Transverse colon (tissue), 4 donors: ENCODE data around the gene FOXA1. TPM values are rescaled to one million over a fixed set of nuclear protein-coding genes. Genes with fewer than 3 reads are reported as not detected.

Source experiments
- DNase-seq: peaks from one replicate; pipeline ENCODE4 v3.0.0-alpha.2; 2019
- H3K27ac ChIP-seq, 4 donors: fragments of 200-600 bp; sonication (generic); 2 replicates each; pipeline ENCODE4 v1.5.1; 2016 to 2018; ENCODE audit warnings: inconsistent platforms in 4 of 4
- H3K27me3 ChIP-seq: fragments of 200-600 bp; sonication (generic); 2 replicates; pipeline ENCODE4 v1.5.1; 2017; ENCODE audit warnings: inconsistent platforms
- H3K36me3 ChIP-seq, 4 donors: fragments of 200-600 bp; sonication (generic); 2 replicates each; pipeline ENCODE4 v1.5.1; 2017 to 2019; ENCODE audit warnings: inconsistent platforms in 4 of 4
- H3K4me1 ChIP-seq, 4 donors: fragments of 200-600 bp; sonication (generic); 2 replicates each; pipeline ENCODE4 v1.5.1; 2017 to 2020; ENCODE audit warnings: inconsistent platforms in 4 of 4
- H3K4me3 ChIP-seq, 4 donors: fragments of 200-600 bp; sonication (generic); 1 replicate in 1 of 4; 2 replicates in 3 of 4; pipeline versions ENCODE4 v1.5.1 to v1.6.1; 2017 to 2019; ENCODE audit warnings: inconsistent platforms in 4 of 4
- H3K9me3 ChIP-seq, 2 donors: fragments of 200-600 bp; sonication (generic); 2 replicates each; pipeline ENCODE4 v1.5.1; 2017 to 2019; ENCODE audit warnings: inconsistent platforms in 2 of 2
- CTCF ChIP-seq, 5 experiments: fragments of 200-600 bp in 3 of 5; fragments of 450-650 bp in 2 of 5; sonication (generic) in 3 of 5; IDR thresholded peaks; 1 replicate in 2 of 5; 2 replicates in 3 of 5; pipeline ENCODE4 v1.5.1; 2016 to 2017; ENCODE audit warnings: antibody characterized with exemption in 5 of 5, inconsistent platforms in 3 of 5, mild to moderate bottlenecking in 2 of 5, moderate library complexity in 1 of 5
- EP300 ChIP-seq: sonication (generic); formaldehyde crosslinking; IDR thresholded peaks from one replicate; pipeline ENCODE4 v1.6.1; 2017; ENCODE audit warnings: antibody characterized with exemption, low read depth
- POLR2A ChIP-seq: fragments of 450-650 bp; IDR thresholded peaks from one replicate; pipeline ENCODE4 v1.6.1; 2016; ENCODE audit warnings: antibody characterized with exemption, mild to moderate bottlenecking, moderate library complexity
- POLR2AphosphoS5 ChIP-seq, 3 donors: sonication (generic); formaldehyde crosslinking; IDR thresholded peaks; one replicate each; pipeline ENCODE4 v1.6.1; 2016; ENCODE audit warnings: antibody characterized with exemption in 3 of 3
- WGBS, 2 donors: methylation state at CpG; one replicate each; pipeline ENCODE4 v1.1.5; 2018; ENCODE audit warnings: low coverage in 1 of 2; 5-methylcytosine and 5-hydroxymethylcytosine counted together
- in situ Hi-C, 4 donors: fragments of 200-750 bp; cut with MboI; loops; one replicate each; pipeline versions ENCODE4 v1.15.0 to v1.15.1; 2017; ENCODE audit warnings: low sequenced_read_pairs in 3 of 4, low pct_ligation_motif_present in 1 of 4, low pct_unique_long_range_greater_than_20kb in 1 of 4
- intact Hi-C: fragments of 100-400 bp; cut with DNase I; formaldehyde crosslinking; loops from one replicate; pipeline ENCODE4 v1.15.1; 2023; ENCODE audit warnings: low total_unique reads
- total RNA-seq, 4 donors: library from RNA; depleted of rRNA; stranded (reverse); fragments of >200 nt; gene quantifications; one replicate each; pipeline ENCODE4 v1.1.0, GENCODE V29; 2016

Gene FOXA1
- total RNA-seq, 4 donors from 2014 or later = 53.2 to 157 (median 71.4) TPM

GRCh38 chr14:37638599-37638998 is 43.5 kb upstream of the FOXA1 start:
- Histone ChIP-seq H3K4me3 (no peak overlapping the region), H3K4me1 (no peaks in the 10 kb centered on the region), H3K27me3 (no peaks in the 10 kb centered on the region), H3K36me3 (no peaks in the 10 kb centered on the region), H3K27ac (no peak overlapping the region), H3K9me3 (no peaks in the 10 kb centered on the region)
- in situ Hi-C loops (no loop called here), intact Hi-C loops (no loop called here)
- TF ChIP-seq EP300 (no peak), CTCF (IDR thresholded peaks at IDR 0.05) (no peak), POLR2AphosphoS5 (IDR thresholded peaks at IDR 0.05) (no peak), POLR2A (no peak)
- 86 to 94% methylated on average over 2 of the region's 2 CpGs for WGBS, 2 donors
- no peak for DNase-seq

DNA sequence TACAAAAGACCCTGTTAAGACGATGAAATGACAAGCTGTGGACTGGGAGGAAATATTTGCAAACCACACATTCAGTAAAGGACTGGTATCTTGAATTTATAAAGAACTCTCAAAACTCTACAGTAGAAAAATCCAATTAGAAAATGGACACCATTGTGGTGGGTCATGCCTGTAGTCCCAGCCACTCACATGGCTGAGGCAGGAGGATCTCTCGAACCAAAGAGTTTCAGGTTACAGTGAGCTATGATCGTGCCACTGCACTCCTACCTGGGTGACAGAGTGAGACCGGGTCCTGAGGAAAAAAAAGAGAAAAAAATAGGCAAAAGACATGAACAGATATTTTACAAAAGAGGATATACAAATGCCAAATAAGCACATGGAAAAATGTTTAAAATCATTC is 42.3 kb upstream of the FOXA1 start:
- Histone ChIP-seq H3K27me3 (no peaks in the 10 kb centered on the region), H3K27ac (no peak overlapping the region), H3K36me3 (no peaks in the 10 kb centered on the region), H3K9me3 (no peaks in the 10 kb centered on the region), H3K4me3 (no peak overlapping the region), H3K4me1 (no peaks in the 10 kb centered on the region)
- DNase-seq = no peak
- intact Hi-C loops (no loop called here), in situ Hi-C loops (no loop called here)
- TF ChIP-seq EP300 (no peak), POLR2AphosphoS5 (IDR thresholded peaks at IDR 0.05) (no peak), CTCF (IDR thresholded peaks at IDR 0.05) (no peak), POLR2A (no peak)
- WGBS, 2 donors = 73 to 75% methylated on average over 3 to 4 of the region's 4 CpGs

DNA sequence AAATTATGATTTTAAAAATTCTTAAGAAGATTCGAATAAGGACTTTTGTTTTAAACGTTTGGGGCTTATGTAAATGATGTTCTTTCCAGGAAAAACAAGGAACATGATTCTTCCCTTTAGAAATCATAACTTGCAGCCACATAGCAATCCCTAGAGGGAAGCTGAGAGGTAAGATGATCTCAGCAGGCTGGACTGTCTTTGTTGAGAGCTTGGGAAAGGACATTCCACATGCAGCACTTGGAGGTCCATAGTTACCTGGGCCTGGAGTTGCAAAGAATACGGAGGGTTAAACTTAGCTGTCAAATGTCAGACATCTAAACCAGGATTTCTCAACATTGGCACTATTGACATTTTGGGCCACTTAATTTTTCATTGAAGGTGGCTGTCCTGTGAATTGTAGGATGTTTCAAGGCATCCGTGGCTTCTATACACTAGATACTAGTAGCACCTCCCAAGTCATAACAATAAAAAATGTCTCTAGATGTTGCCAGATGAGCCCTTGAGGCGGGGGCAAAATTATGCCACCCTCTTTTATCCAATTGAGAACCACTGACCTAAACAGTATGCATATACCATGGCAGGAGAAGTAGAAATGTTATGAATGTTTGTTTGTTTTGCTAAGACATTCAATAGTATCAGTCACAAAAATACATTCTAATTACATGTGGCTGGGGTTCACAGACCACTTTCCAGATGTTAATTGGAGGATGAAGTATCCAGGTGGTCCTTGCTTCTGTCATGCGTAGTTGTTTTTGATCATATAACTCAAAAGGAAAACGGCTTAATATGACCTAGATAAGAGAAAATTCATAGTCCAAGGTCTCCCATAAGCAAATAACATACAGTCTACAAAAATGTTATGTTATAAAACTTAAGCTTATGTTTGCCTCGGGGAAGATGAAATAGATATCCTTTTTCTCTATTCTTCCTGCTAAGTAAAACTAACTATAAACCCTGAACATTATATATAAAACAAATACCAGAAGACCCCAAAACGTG is 30.8 kb upstream of the FOXA1 start:
- Histone ChIP-seq H3K36me3 (no peaks in the 10 kb centered on the region), H3K4me3 (no peak overlapping the region), H3K27me3 (peaks cover 25% of the 10 kb centered on the region), H3K27ac (no peak overlapping the region), H3K4me1 (no peaks in the 10 kb centered on the region), H3K9me3 (peaks cover 0 to 3% of the 10 kb centered on the region in 2 donors)
- intact Hi-C loops (no loop called here), in situ Hi-C loops (no loop called here)
- DNase-seq = no peak
- 58 to 59% methylated on average over 7 to 9 of the region's 9 CpGs for WGBS, 2 donors
- TF ChIP-seq EP300 (no peak), POLR2A (no peak), CTCF (IDR thresholded peaks at IDR 0.05) (no peak), POLR2AphosphoS5 (IDR thresholded peaks at IDR 0.05) (no peak)

GRCh38 chr14:37623971-37624370 is 28.9 kb upstream of the FOXA1 start:
- TF ChIP-seq POLR2A (no peak), CTCF (IDR thresholded peaks at IDR 0.05) (no peak), POLR2AphosphoS5 (IDR thresholded peaks at IDR 0.05) (no peak), EP300 (no peak)
- H3K4me1 ChIP-seq = no peaks in the 10 kb centered on the region
- no peaks in the 10 kb centered on the region for H3K36me3 ChIP-seq
- WGBS, 2 donors = 95% methylated on average over 1 of the region's 1 CpG; no CpG with 5 or more reads in 1 of the 2 donors
- intact Hi-C loops = no loop called here
- H3K4me3 ChIP-seq = no peak overlapping the region
- H3K9me3 ChIP-seq = peaks cover 0 to 3% of the 10 kb centered on the region in 2 donors
- in situ Hi-C loops = no loop called here
- DNase-seq = no peak
- H3K27ac ChIP-seq = no peak overlapping the region
- H3K27me3 ChIP-seq = peaks cover 28% of the 10 kb centered on the region
